HG03342 (cell line): ENCODE data around the gene TAS2R14.

Experiments
- ATAC-seq: cut with Tn5 transposase; IDR thresholded peaks from one replicate; pipeline ENCODE4 v1.9.1; 2021; ENCODE audit warnings: mild to moderate bottlenecking, moderate library complexity; ENCODE audit not compliant: unreplicated experiment

The TAS2R14 gene

GRCh38 chr12:10909462-10909861 lies 29.6 kb downstream of the TAS2R14 start, which contains the start of gene TAS2R13:
Gene TAS2R13 (minus strand): TSS chr12:10909562. CDS start chr12:10909298, 264 bp downstream.
- no peak for ATAC-seq

DNA sequence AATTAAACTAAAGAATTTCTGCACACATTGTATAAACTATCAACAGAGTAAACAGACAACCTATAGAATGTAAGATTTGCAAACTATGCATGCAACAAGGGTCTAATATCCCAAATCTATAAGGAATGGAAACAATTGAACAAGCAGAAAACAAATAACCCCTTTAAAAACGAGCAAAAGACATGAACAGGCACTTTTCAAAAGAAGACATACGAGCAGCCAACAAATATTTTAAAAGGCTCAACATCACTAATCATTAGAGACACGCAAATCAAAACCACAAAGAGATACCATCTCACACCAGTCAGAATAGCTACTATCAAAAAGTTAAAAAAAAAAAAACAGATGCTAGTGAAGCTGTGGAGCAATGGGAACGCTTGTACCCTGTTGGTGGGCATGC lies 34.4 kb downstream of the TAS2R14 start:
- ATAC-seq = no peak

- no peak for ATAC-seq
These were observed 37.6 kb downstream of the TAS2R14 start for GRCh38 chr12:10901427-10901826.

DNA sequence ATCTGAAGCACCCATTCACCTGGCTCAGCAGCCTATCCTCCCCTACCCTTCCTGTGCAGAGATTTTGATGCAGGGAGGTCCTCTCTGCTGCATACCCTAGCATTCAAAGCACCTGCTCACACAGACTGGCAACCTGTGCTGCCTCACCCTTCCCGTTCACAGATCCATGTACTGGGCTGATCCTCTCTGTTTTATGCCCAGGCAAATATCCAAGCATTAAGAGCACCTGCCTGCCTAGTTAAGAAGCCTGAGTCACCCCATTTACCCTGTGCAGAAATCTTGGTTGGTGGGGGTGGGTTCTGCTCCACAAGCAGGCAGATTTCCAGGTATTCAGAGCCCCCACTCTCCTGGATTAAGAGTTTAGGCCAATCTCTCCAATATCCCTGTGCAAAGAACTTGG lies 38.1 kb downstream of the TAS2R14 start:
- ATAC-seq = no peak

GRCh38 chr12:10900530-10900929 lies 38.5 kb downstream of the TAS2R14 start:
- no peak for ATAC-seq

DNA sequence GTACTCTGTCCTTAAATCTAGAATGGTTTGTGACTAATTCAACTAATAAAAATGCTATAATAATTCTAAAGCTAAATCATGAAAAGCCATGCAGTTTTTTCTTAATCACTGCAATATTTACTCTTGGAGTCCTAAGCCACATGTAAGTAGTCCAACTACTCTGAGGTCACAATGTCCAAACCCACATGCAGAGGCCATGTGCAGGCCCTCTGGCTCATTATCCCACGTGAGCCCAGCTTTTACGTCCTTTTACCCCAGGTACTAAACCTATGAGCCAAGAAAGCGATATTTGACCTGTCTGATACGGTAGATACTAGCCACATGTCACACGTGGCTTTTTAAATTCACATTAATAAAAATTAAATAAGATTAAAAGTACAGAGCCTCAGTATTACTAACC lies 42.2 kb downstream of the TAS2R14 start:
- ATAC-seq = no peak

DNA sequence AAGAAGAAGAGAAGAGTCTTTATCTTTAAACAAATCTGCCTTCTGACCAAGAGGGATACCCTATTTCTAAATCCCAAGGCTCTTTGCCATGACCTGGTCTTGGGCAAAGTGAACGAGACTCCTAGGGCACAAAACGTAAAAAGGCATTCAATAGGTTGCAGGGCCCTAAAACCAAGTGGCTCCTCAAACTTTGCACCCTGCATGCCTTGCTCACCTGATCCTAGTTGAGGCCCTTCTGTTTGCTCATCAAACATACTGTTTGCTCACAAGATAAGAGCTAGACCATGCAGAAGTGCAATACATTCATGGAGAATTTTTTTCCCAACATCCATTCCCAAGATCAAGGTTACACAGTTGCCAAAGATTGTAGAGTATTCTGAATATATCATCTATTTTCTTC lies 47.1 kb downstream of the TAS2R14 start:
- no peak for ATAC-seq

- ATAC-seq = no peak
These were observed 49.8 kb downstream of the TAS2R14 start for GRCh38 chr12:10889226-10889625.
